Measurements from ENCODE around the gene LRRC70. TPM values are rescaled to one million over a fixed set of nuclear protein-coding genes. Genes with fewer than 3 reads are reported as not detected.

LRRC70 gene
- total RNA-seq, 1 experiment from 2014 or later, result 0.68 TPM

GRCh38 chr5:62600560-62601252, 22.1 kb downstream of the LRRC70 start:
- TF ChIP-seq, protein P1, sequence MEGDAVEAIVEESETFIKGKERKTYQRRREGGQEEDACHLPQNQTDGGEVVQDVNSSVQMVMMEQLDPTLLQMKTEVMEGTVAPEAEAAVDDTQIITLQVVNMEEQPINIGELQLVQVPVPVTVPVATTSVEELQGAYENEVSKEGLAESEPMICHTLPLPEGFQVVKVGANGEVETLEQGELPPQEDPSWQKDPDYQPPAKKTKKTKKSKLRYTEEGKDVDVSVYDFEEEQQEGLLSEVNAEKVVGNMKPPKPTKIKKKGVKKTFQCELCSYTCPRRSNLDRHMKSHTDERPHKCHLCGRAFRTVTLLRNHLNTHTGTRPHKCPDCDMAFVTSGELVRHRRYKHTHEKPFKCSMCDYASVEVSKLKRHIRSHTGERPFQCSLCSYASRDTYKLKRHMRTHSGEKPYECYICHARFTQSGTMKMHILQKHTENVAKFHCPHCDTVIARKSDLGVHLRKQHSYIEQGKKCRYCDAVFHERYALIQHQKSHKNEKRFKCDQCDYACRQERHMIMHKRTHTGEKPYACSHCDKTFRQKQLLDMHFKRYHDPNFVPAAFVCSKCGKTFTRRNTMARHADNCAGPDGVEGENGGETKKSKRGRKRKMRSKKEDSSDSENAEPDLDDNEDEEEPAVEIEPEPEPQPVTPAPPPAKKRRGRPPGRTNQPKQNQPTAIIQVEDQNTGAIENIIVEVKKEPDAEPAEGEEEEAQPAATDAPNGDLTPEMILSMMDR (IDR thresholded peaks at IDR 0.05; ENCODE audit: insufficient read depth in 1 of 2, low read depth in 1 of 2, low read length in 1 of 2, severe bottlenecking in 1 of 2, unreplicated experiment in 1 of 2), result no peak
- BruUV-seq (replicated peaks), result no TSS peak
- Histone ChIP-seq H3K27me3 (replicated peaks; ENCODE audit: control insufficient read depth, insufficient read depth, low read length) (no peaks in the 10 kb centered on the region), H3K9me3 (no peaks in the 10 kb centered on the region), H3K4me3 (ENCODE audit: low read depth, low read length) (no peak overlapping the region), H3K36me3 (ENCODE audit: control insufficient read depth, insufficient read depth, low read length) (no peaks in the 10 kb centered on the region), H3K4me1 (no peaks in the 10 kb centered on the region)
- POLR2A ChIA-PET, result no interaction called here
- Mint-ChIP-seq H3K9me3 (ENCODE audit: unreplicated experiment) (no peaks in the 10 kb centered on the region), H3K36me3 (ENCODE audit: insufficient read depth, unreplicated experiment) (no peaks in the 10 kb centered on the region), H3K4me1 (ENCODE audit: low read depth, unreplicated experiment) (no peaks in the 10 kb centered on the region), H3K27ac (ENCODE audit: unreplicated experiment) (peak overlapping the region; percentile 28), H3K27me3 (ENCODE audit: insufficient read depth, unreplicated experiment) (no peaks in the 10 kb centered on the region), H3K4me3 (ENCODE audit: unreplicated experiment) (no peak overlapping the region)
- intact Hi-C loops (cut with micrococcal nuclease; ENCODE audit: unreplicated experiment), result no loop called here
- CTCF ChIA-PET, result no interaction called here
- peak in 1 of 2 experiments; percentile 47 for DNase-seq

- Histone ChIP-seq H3K36me3 (ENCODE audit: control insufficient read depth, insufficient read depth, low read length) (no peaks in the 10 kb centered on the region), H3K4me3 (ENCODE audit: low read depth, low read length) (no peak overlapping the region), H3K9me3 (no peaks in the 10 kb centered on the region), H3K27me3 (replicated peaks; ENCODE audit: control insufficient read depth, insufficient read depth, low read length) (no peaks in the 10 kb centered on the region), H3K4me1 (no peaks in the 10 kb centered on the region)
- ChIA-PET CTCF (no interaction called here), POLR2A (no interaction called here)
- intact Hi-C loops (cut with micrococcal nuclease; ENCODE audit: unreplicated experiment), result no loop called here
- peaks cover 6% of the 10 kb centered on the region for H3K36me3 Mint-ChIP-seq (ENCODE audit: insufficient read depth, unreplicated experiment)
- TF ChIP-seq, protein P1 (IDR thresholded peaks at IDR 0.05; ENCODE audit: insufficient read depth in 1 of 2, low read depth in 1 of 2, low read length in 1 of 2, severe bottlenecking in 1 of 2, unreplicated experiment in 1 of 2), result no peak
- H3K27ac Mint-ChIP-seq (ENCODE audit: unreplicated experiment), result no peak overlapping the region
- H3K9me3 Mint-ChIP-seq (ENCODE audit: unreplicated experiment), result peaks cover 6% of the 10 kb centered on the region
- H3K4me3 Mint-ChIP-seq (ENCODE audit: unreplicated experiment), result no peak overlapping the region
- H3K27me3 Mint-ChIP-seq (ENCODE audit: insufficient read depth, unreplicated experiment), result no peaks in the 10 kb centered on the region
- no peak for DNase-seq
- H3K4me1 Mint-ChIP-seq (ENCODE audit: low read depth, unreplicated experiment), result no peaks in the 10 kb centered on the region
- no TSS peak for BruUV-seq (replicated peaks)
Measured at GRCh38 chr5:62603934-62604333, 25.3 kb downstream of the LRRC70 start.

- Histone ChIP-seq H3K36me3 (ENCODE audit: control insufficient read depth, insufficient read depth, low read length) (no peaks in the 10 kb centered on the region; the same call in 1 of the 2 replicates), H3K9me3 (no peaks in the 10 kb centered on the region), H3K4me3 (ENCODE audit: low read depth, low read length) (no peak overlapping the region), H3K4me1 (no peaks in the 10 kb centered on the region), H3K27me3 (replicated peaks; ENCODE audit: control insufficient read depth, insufficient read depth, low read length) (no peaks in the 10 kb centered on the region)
- no TSS peak for BruUV-seq (replicated peaks)
- DNase-seq, result no peak
- H3K27me3 Mint-ChIP-seq (ENCODE audit: insufficient read depth, unreplicated experiment), result no peaks in the 10 kb centered on the region
- TF ChIP-seq, protein P1 (IDR thresholded peaks at IDR 0.05; ENCODE audit: insufficient read depth in 1 of 2, low read depth in 1 of 2, low read length in 1 of 2, severe bottlenecking in 1 of 2, unreplicated experiment in 1 of 2), result no peak
- H3K27ac Mint-ChIP-seq (ENCODE audit: unreplicated experiment), result no peak overlapping the region
- intact Hi-C loops (cut with micrococcal nuclease; ENCODE audit: unreplicated experiment), result no loop called here
- peaks cover 6% of the 10 kb centered on the region for H3K36me3 Mint-ChIP-seq (ENCODE audit: insufficient read depth, unreplicated experiment)
- ChIA-PET CTCF (no interaction called here), POLR2A (no interaction called here)
- no peak overlapping the region for H3K4me3 Mint-ChIP-seq (ENCODE audit: unreplicated experiment)
- H3K4me1 Mint-ChIP-seq (ENCODE audit: low read depth, unreplicated experiment), result no peaks in the 10 kb centered on the region
- H3K9me3 Mint-ChIP-seq (ENCODE audit: unreplicated experiment), result peaks cover 6% of the 10 kb centered on the region
Measured at GRCh38 chr5:62605638-62606037, 27.0 kb downstream of the LRRC70 start.

Measured in Caco-2 (cell line).